Neural progenitor cell (in vitro differentiated cells): ENCODE data around the gene SRGAP2B.
"Not testable (repeated sequence)": the region's sequence is repeated elsewhere in the genome, so short reads cannot be mapped to it uniquely, and the experiment has no call there.

Experiments used
- EZH2 ChIP-seq: fragments of 200-600 bp; sonication (generic); IDR thresholded peaks from 2 replicates; pipeline ENCODE4 v1.6.1; 2017; ENCODE audit warnings: antibody characterized with exemption, mild to moderate bottlenecking, moderate library complexity
- EZH2phosphoT487 ChIP-seq: fragments of 200-600 bp; sonication (generic); IDR thresholded peaks from 2 replicates; pipeline ENCODE4 v1.6.1; 2017; ENCODE audit warnings: antibody characterized with exemption
- TF ChIP-seq, protein P1 (sequence below): fragments of 200-600 bp; sonication (generic); IDR thresholded peaks from 2 replicates; pipeline ENCODE4 v1.5.1; 2017; ENCODE audit warnings: antibody characterized with exemption, mild to moderate bottlenecking

GRCh38 chr1:145077872-145078786 is 17.0 kb downstream of the SRGAP2B start:
- TF ChIP-seq, protein P1, sequence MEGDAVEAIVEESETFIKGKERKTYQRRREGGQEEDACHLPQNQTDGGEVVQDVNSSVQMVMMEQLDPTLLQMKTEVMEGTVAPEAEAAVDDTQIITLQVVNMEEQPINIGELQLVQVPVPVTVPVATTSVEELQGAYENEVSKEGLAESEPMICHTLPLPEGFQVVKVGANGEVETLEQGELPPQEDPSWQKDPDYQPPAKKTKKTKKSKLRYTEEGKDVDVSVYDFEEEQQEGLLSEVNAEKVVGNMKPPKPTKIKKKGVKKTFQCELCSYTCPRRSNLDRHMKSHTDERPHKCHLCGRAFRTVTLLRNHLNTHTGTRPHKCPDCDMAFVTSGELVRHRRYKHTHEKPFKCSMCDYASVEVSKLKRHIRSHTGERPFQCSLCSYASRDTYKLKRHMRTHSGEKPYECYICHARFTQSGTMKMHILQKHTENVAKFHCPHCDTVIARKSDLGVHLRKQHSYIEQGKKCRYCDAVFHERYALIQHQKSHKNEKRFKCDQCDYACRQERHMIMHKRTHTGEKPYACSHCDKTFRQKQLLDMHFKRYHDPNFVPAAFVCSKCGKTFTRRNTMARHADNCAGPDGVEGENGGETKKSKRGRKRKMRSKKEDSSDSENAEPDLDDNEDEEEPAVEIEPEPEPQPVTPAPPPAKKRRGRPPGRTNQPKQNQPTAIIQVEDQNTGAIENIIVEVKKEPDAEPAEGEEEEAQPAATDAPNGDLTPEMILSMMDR: not testable (repeated sequence)
- TF ChIP-seq EZH2, EZH2phosphoT487: not testable (repeated sequence)
